ENCODE measurements around the gene ASAP2. TPM values are rescaled to one million over a fixed set of nuclear protein-coding genes. Genes with fewer than 3 reads are reported as not detected.

The ASAP2 gene
- total RNA-seq, 4 donors from 2014 or later = 33.2 to 62.1 (median 54.5) TPM

- no peak overlapping the region for H3K27ac ChIP-seq
- in situ Hi-C loops (cut with MboI; ENCODE audit: low pct_ligation_motif_present in 1 of 4, low pct_unique_long_range_greater_than_20kb in 1 of 4, low sequenced_read_pairs in 3 of 4) = no loop called here
- H3K4me3 ChIP-seq = no peak overlapping the region
- 93% methylated on average over 17 of the region's 19 CpGs; no CpG with 5 or more reads in 1 of the 2 donors for WGBS, 2 donors (ENCODE audit: low coverage in 1 of 2)
- no peak for DNase-seq
- intact Hi-C loops (cut with DNase I; ENCODE audit: low total_unique reads) = no loop called here
- H3K27me3 ChIP-seq = no peaks in the 10 kb centered on the region
- TF ChIP-seq EP300 (IDR thresholded peaks at IDR 0.05; ENCODE audit: low read depth) (no peak), POLR2A (IDR thresholded peaks at IDR 0.05) (no peak), POLR2AphosphoS5 (IDR thresholded peaks at IDR 0.05) (no peak), CTCF (IDR thresholded peaks at IDR 0.05) (no peak)
- peaks cover 0 to 17% (median 4%) of the 10 kb centered on the region in 4 donors for H3K4me1 ChIP-seq
- H3K36me3 ChIP-seq = peaks cover 0 to 15% (median 3%) of the 10 kb centered on the region in 4 donors
- no peaks in the 10 kb centered on the region for H3K9me3 ChIP-seq
Measured at GRCh38 chr2:9401646-9402371, 195.2 kb downstream of the ASAP2 start.

GRCh38 chr2:9403924-9404323, 197.3 kb downstream of the ASAP2 start:
- TF ChIP-seq POLR2AphosphoS5 (IDR thresholded peaks at IDR 0.05) (no peak), POLR2A (IDR thresholded peaks at IDR 0.05) (no peak), CTCF (IDR thresholded peaks at IDR 0.05) (no peak), EP300 (IDR thresholded peaks at IDR 0.05; ENCODE audit: low read depth) (no peak)
- intact Hi-C loops (cut with DNase I; ENCODE audit: low total_unique reads) = no loop called here
- Histone ChIP-seq H3K9me3 (no peaks in the 10 kb centered on the region), H3K4me3 (no peak overlapping the region), H3K36me3 (peaks cover 0 to 15% (median 3%) of the 10 kb centered on the region in 4 donors), H3K27me3 (no peaks in the 10 kb centered on the region), H3K4me1 (peaks cover 0 to 17% (median 4%) of the 10 kb centered on the region in 4 donors), H3K27ac (peak overlapping the region in 1 of 4 donors; percentile 37)
- DNase-seq = no peak
- WGBS, 2 donors (ENCODE audit: low coverage in 1 of 2) = 41 to 48% methylated on average over 2 of the region's 2 CpGs
- in situ Hi-C loops (cut with MboI; ENCODE audit: low pct_ligation_motif_present in 1 of 4, low pct_unique_long_range_greater_than_20kb in 1 of 4, low sequenced_read_pairs in 3 of 4) = no loop called here

- Histone ChIP-seq H3K9me3 (no peaks in the 10 kb centered on the region), H3K27me3 (no peaks in the 10 kb centered on the region), H3K4me1 (peaks cover 0 to 17% (median 4%) of the 10 kb centered on the region in 4 donors), H3K27ac (peak overlapping the region in 1 of 4 donors; percentile 37), H3K36me3 (peaks cover 0 to 15% (median 3%) of the 10 kb centered on the region in 4 donors), H3K4me3 (no peak overlapping the region)
- WGBS, 2 donors (ENCODE audit: low coverage in 1 of 2) = 50 to 58% methylated on average over 4 of the region's 4 CpGs
- no peak for DNase-seq
- TF ChIP-seq CTCF (IDR thresholded peaks at IDR 0.05) = no peak
- TF ChIP-seq POLR2A (IDR thresholded peaks at IDR 0.05) = no peak
- no peak for TF ChIP-seq EP300 (IDR thresholded peaks at IDR 0.05; ENCODE audit: low read depth)
- TF ChIP-seq POLR2AphosphoS5 (IDR thresholded peaks at IDR 0.05) = no peak
- in situ Hi-C loops (cut with MboI; ENCODE audit: low pct_ligation_motif_present in 1 of 4, low pct_unique_long_range_greater_than_20kb in 1 of 4, low sequenced_read_pairs in 3 of 4) (no loop called here), intact Hi-C loops (cut with DNase I; ENCODE audit: low total_unique reads) (no loop called here)
Measured at GRCh38 chr2:9404451-9404850, 197.8 kb downstream of the ASAP2 start.

GRCh38 chr2:9405636-9406035, 199.0 kb downstream of the ASAP2 start:
- no peak for TF ChIP-seq EP300 (IDR thresholded peaks at IDR 0.05; ENCODE audit: low read depth)
- TF ChIP-seq CTCF (IDR thresholded peaks at IDR 0.05) = no peak
- no peak for TF ChIP-seq POLR2A (IDR thresholded peaks at IDR 0.05)
- no peak for DNase-seq
- in situ Hi-C loops (cut with MboI; ENCODE audit: low pct_ligation_motif_present in 1 of 4, low pct_unique_long_range_greater_than_20kb in 1 of 4, low sequenced_read_pairs in 3 of 4) (no loop called here), intact Hi-C loops (cut with DNase I; ENCODE audit: low total_unique reads) (no loop called here)
- Histone ChIP-seq H3K36me3 (peaks cover 0 to 15% (median 4%) of the 10 kb centered on the region in 4 donors), H3K9me3 (no peaks in the 10 kb centered on the region), H3K4me3 (no peak overlapping the region), H3K27ac (no peak overlapping the region), H3K27me3 (no peaks in the 10 kb centered on the region), H3K4me1 (peaks cover 0 to 17% (median 4%) of the 10 kb centered on the region in 4 donors)
- WGBS, 2 donors (ENCODE audit: low coverage in 1 of 2) = 99 to 100% methylated on average over 1 to 2 of the region's 2 CpGs

All from transverse colon (tissue), 4 donors.